DOHH2 (cell line): Measurements from ENCODE around the gene ESRRB.

Source experiments
- H3F3A ChIP-seq: fragments of 200-600 bp; sonication (generic), shearing (Covaris generic); 2 replicates; pipeline ENCODE4 v1.6.0; 2016; ENCODE audit warnings: antibody characterized with exemption, mild to moderate bottlenecking; ENCODE audit not compliant: control insufficient read depth, insufficient read depth
- H3K27ac ChIP-seq: fragments of 200-600 bp; sonication (generic); 2 replicates; pipeline ENCODE4 v1.5.1; 2014; ENCODE audit warnings: low read depth, mild to moderate bottlenecking, low read length, moderate library complexity
- H3K27me3 ChIP-seq: fragments of 200-600 bp; sonication (generic); 2 replicates; pipeline ENCODE4 v1.6.1; 2014; ENCODE audit warnings: mild to moderate bottlenecking, low read length, mixed read lengths; ENCODE audit not compliant: control insufficient read depth
- H3K36me3 ChIP-seq: fragments of 200-600 bp; sonication (generic); 2 replicates; pipeline ENCODE4 v1.6.1; 2014; ENCODE audit warnings: mild to moderate bottlenecking, low read length, moderate library complexity, mixed read lengths; ENCODE audit not compliant: control insufficient read depth
- H3K4me1 ChIP-seq: fragments of 200-600 bp; sonication (generic); 2 replicates; pipeline ENCODE4 v1.6.1; 2014; ENCODE audit warnings: mild to moderate bottlenecking, low read length, mixed read lengths; ENCODE audit not compliant: control insufficient read depth
- H3K4me2 ChIP-seq: fragments of 200-600 bp; sonication (generic); 2 replicates; pipeline ENCODE4 v1.6.0; 2014; ENCODE audit warnings: mild to moderate bottlenecking, low read length, moderate library complexity
- H3K4me3 ChIP-seq: fragments of 200-600 bp; sonication (generic); 2 replicates; pipeline ENCODE4 v1.5.1; 2014; ENCODE audit warnings: mild to moderate bottlenecking, low read length, mixed read lengths
- H3K79me2 ChIP-seq: fragments of 200-600 bp; sonication (generic); 2 replicates; pipeline ENCODE4 v1.6.1; 2014; ENCODE audit warnings: mild to moderate bottlenecking, low read length, mixed read lengths; ENCODE audit not compliant: control insufficient read depth
- H3K9me2 ChIP-seq: fragments of 200-600 bp; sonication (generic); replicated peaks from 2 replicates; pipeline ENCODE4 v1.6.1; 2014; ENCODE audit warnings: mild to moderate bottlenecking, low read length, mixed read lengths; ENCODE audit not compliant: control insufficient read depth
- H3K9me3 ChIP-seq: fragments of 200-600 bp; sonication (generic); 2 replicates; pipeline ENCODE4 v1.6.1; 2014; ENCODE audit warnings: antibody characterized with exemption, low read length, mixed read lengths; ENCODE audit not compliant: control insufficient read depth, insufficient read depth
- H4K20me1 ChIP-seq: fragments of 200-600 bp; sonication (generic); 2 replicates; pipeline ENCODE4 v1.6.0; 2014; ENCODE audit warnings: low read depth, mild to moderate bottlenecking, antibody characterized with exemption, low read length, moderate library complexity; ENCODE audit not compliant: control insufficient read depth, insufficient read depth
- CTCF ChIP-seq: fragments of 200-600 bp; sonication (generic); IDR thresholded peaks from one replicate; pipeline ENCODE4 v1.5.1; 2014; ENCODE audit warnings: antibody characterized with exemption, mild to moderate bottlenecking, low read depth, low read length; ENCODE audit not compliant: poor library complexity, severe bottlenecking
- EZH2phosphoT487 ChIP-seq: fragments of 200-600 bp; sonication (generic); IDR thresholded peaks from 2 replicates; pipeline ENCODE4 v1.6.1; 2017; ENCODE audit warnings: borderline replicate concordance, mild to moderate bottlenecking, antibody characterized with exemption, low read length, moderate library complexity, mixed read lengths

The ESRRB gene

GRCh38 chr14:76331328-76332011, 44.5 kb upstream of the ESRRB start:
- TF ChIP-seq EZH2phosphoT487 (no peak), CTCF (no peak)
- Histone ChIP-seq H4K20me1 (no peaks in the 10 kb centered on the region), H3K9me3 (no peaks in the 10 kb centered on the region), H3K4me2 (no peak overlapping the region), H3K4me3 (no peak overlapping the region), H3K27me3 (peaks cover 19% of the 10 kb centered on the region), H3F3A (no peaks in the 10 kb centered on the region), H3K79me2 (no peaks in the 10 kb centered on the region), H3K9me2 (no peaks in the 10 kb centered on the region), H3K27ac (no peak overlapping the region), H3K4me1 (no peaks in the 10 kb centered on the region), H3K36me3 (no peaks in the 10 kb centered on the region)

- no peaks in the 10 kb centered on the region for H3K4me1 ChIP-seq
- no peaks in the 10 kb centered on the region for H3K9me2 ChIP-seq
- H3K27ac ChIP-seq = no peak overlapping the region
- H3K36me3 ChIP-seq = no peaks in the 10 kb centered on the region
- no peaks in the 10 kb centered on the region for H3K9me3 ChIP-seq
- no peaks in the 10 kb centered on the region for H3K79me2 ChIP-seq
- TF ChIP-seq EZH2phosphoT487 = no peak
- no peak for TF ChIP-seq CTCF
- no peak overlapping the region for H3K4me2 ChIP-seq
- H3F3A ChIP-seq = no peaks in the 10 kb centered on the region
- peaks cover 20% of the 10 kb centered on the region for H3K27me3 ChIP-seq
- H4K20me1 ChIP-seq = no peaks in the 10 kb centered on the region
- no peak overlapping the region for H3K4me3 ChIP-seq
These were observed 42.3 kb upstream of the ESRRB start for GRCh38 chr14:76333664-76334063.

- Histone ChIP-seq H3K4me1 (no peaks in the 10 kb centered on the region), H3F3A (no peaks in the 10 kb centered on the region), H3K27ac (no peak overlapping the region), H3K4me2 (no peak overlapping the region), H3K9me2 (no peaks in the 10 kb centered on the region), H3K4me3 (no peak overlapping the region), H3K79me2 (no peaks in the 10 kb centered on the region), H3K36me3 (no peaks in the 10 kb centered on the region), H3K27me3 (peaks cover 14% of the 10 kb centered on the region), H4K20me1 (no peaks in the 10 kb centered on the region), H3K9me3 (no peaks in the 10 kb centered on the region)
- no peak for TF ChIP-seq EZH2phosphoT487
- TF ChIP-seq CTCF = no peak
These were observed 41.6 kb upstream of the ESRRB start for GRCh38 chr14:76334316-76334715.
